HG03469 (cell line): ENCODE measurements around the gene THUMPD1.
"Not testable (repeated sequence)": the region's sequence is repeated elsewhere in the genome, so short reads cannot be mapped to it uniquely, and the experiment has no call there.

Source experiments
- ATAC-seq: cut with Tn5 transposase; IDR thresholded peaks from one replicate; pipeline ENCODE4 v1.9.1; 2021; ENCODE audit warnings: mild to moderate bottlenecking, moderate library complexity, moderate number of reproducible peaks; ENCODE audit not compliant: unreplicated experiment

The THUMPD1 gene

DNA sequence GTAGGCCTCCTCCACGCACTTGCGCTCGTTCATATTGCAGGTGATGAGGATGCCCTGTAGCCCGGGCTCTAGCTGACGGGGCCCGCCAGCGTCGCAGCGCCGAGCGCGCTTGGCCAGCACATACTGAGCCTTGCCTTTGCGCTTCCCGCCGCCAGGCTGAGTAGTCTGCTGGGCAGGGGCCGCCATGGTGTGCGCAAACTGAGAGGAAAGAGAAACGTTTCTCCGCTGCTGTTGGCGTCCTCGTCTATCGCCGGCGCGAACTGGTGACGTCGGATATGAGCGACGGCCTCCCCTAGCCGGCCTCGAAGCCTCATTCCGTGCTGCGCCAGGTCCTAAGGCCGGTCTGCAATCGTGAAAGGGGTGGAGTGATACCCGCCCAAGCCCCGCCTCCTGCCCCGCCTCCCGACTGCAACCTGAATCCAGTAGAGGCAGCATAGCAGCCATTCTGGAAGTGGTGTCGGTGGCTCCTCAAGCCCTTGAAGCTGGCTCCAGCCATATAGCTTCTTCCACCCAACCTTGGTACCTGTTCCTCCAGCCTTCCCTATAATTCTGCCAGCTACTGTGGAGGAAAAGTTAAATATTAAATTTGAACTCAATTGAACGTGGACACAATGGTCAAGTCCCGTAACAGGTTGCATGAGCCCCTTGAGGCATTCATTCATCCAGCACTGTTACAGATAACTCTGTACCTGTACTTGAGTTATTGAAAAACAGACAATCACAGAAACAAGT, at the start of gene THUMPD1:
THUMPD1 (minus strand) TSS at position 265 of the 732 bp plus-strand sequence; CDS start at position 186, 79 bp downstream.
- ATAC-seq, result peak; percentile 58

DNA sequence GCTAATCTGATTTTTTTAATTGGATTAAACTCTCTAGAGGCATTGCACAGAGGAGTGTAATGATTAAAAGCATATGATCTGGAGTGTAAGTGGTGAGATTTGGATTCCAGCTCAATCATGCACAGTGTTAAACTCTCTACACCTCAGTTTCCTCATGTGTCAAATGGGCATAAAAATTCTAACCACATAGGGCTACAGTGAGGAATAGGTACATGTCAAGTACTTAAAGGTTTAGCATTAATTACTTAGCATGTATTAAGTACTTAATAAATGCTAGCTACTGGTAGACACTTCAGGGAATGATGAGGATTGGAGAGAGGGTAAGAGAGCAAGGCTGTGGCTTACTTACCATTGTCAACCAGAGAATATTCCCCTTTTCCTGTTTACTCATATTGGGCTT, 47.5 kb upstream of the THUMPD1 start:
- ATAC-seq, result no peak

DNA sequence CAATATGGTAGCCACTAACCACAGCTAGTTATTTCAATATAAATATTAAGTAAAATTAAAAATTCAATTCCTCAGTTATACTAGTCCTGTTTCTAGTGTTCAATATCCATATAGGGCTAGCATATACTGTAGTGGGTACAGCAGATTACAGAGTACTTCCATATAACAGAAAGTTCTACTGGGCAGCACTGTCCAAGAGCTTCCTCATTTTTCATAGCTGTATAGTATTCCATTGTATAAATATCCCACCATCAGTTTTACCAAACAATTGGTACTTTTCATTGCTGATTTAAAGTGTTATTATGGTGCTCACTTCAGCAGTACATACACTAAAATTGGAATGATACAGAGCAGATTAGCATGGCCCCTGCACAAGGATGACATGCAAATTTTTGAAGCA, 42.6 kb upstream of the THUMPD1 start:
- no peak for ATAC-seq

DNA sequence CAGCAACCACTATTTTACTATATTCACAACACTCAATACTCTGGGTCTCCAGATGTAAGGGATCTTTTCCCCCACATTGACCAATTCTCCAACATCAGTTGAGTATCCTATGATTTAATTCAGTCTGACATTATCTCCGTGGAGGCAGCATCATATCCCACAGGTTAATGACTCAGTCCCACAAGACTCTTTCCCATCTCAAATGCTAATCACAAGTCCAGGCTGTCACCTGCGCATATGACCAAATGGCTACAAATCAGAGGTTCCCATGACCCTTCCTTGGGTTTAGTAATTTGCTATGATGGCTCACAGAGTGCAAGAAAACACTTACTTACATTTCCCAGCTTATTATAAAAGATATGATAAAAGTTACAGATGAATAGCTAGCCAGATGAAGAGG, 40.9 kb upstream of the THUMPD1 start:
- ATAC-seq, result no peak

DNA sequence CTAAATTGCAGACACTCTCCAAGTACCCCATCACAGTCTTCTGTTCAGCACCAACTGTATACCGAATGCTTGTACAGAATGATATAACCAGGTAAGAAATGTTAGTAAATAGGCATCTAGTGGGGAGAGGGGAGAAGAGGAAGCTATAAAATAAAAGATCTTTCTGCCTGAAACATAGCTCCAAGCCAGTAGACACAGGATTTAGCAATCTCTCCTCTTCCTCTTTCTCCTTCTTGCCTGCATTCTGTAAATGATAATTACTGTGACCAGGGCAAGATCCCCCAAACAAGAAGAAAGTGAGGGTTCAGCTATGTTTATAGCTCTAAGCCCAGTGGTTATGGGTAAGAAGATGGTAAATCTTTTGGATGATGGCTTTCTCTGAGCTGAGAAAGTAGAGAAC, 40.1 kb upstream of the THUMPD1 start:
- ATAC-seq, result no peak

DNA sequence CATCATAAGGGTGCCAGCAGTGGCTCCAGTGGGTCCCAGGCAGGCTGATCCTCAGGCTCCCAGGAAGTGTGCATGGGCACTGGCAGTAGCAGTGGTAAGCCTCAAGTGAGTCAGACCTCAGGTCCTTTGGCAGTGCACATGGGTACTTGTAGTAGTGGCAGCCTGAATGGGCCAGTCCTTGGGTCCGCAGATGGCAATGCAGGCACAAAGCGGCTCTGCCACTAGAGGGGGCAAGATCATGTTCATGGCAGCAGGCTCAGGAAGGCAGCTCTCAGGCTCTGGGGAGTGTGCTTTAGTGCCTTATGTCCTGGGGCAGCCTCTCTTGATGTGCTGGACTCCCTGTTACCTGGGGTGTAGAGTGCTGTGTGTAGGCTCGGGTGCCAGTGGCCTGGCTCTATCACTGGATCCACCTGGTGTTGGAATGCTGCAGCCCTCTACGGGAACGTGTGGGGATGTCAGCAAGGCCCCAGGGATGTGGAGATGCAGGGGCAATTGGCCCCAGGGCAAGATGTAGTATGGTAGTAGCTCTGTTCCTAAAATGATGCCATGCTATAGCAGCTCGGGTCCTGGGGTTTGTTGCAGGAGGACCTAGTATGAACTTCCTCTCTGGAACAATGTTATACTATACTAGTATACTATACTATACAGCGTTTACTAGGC, 33.2 kb upstream of the THUMPD1 start:
- no peak for ATAC-seq

DNA sequence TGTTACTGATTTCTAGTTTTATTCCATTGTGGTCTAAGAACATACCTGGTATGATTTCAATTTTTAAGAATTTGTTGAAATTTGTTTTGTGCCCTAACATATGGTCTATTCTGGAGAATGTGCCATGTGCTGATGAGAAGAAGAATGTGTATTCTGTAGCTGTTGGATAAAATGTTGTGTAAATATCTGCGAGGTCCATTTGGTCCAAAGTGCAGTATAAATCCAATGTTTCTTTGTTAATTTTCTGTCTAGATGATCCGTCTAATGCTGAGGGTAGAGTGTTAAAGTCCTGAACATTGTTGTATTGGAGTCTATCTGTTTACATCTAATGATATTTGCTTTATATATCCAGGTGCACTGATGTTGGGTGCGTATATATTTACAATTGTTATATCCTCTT, 32.1 kb upstream of the THUMPD1 start:
- ATAC-seq, result no peak

GRCh38 chr16:20768818-20769217, 27.2 kb upstream of the THUMPD1 start:
- ATAC-seq, result no peak

DNA sequence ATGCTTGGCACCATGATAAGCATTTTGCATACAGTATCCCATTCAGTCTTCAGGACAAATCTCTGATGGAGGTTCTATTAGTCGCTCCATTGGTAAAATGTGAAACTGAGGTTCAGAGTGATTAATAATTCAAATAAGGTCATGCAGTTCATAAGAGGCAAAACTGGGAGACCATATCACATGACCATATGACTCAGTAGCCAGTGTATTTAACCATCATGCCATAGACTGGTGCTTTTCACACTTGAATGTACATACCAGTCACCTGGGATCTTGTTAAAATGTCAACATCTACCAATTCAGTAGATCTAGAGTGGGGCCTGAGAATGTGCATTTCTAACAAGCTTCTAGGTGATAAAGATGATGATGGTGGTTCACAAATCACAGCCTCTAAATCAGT, 26.5 kb upstream of the THUMPD1 start:
- ATAC-seq, result no peak

GRCh38 chr16:20767577-20767976, 26.0 kb upstream of the THUMPD1 start:
- ATAC-seq, result no peak

DNA sequence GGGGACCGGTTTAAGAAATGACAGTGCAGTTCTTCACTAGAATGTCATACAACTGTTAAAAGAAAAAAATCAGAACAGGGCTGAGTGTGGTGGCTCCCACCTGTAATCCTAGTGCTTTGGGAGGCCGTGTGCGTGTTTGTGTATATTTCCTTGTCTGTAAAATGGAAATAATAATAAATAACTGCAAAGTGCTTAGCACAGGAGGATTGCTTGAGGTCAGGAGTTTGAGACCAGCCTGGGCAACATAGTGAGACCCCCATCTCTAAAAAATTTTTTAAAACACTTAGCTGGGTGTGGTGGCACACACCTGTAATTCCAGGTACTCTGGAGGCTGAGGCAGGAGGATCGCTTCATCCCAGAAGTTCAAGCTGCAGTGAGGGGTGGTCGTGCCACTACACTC, 24.7 kb upstream of the THUMPD1 start:
- ATAC-seq, result no peak

GRCh38 chr16:20765732-20766131, 24.1 kb upstream of the THUMPD1 start:
- ATAC-seq, result no peak

DNA sequence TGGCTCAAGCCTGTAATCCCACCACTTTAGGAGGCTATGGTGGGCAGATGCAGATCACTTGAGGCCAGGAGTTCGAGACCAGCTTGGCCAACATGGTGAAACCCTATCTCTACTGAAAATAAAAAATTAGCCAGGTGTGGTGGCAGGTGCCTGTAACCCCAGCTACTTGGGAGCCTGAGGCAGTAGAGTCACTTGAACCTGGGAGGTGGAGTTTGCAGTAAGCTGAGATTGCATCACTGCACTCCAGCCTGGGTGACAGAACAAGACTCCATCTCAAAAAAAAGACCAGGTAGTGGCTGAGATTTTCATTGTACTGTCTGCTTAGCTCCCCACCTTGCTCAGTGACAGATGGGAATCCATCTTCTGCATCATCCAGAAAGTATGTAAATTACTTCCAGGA, 22.8 kb upstream of the THUMPD1 start:
- ATAC-seq, result not testable (repeated sequence)

- ATAC-seq, result peak; percentile 96
Measured at GRCh38 chr16:20763461-20764232, 22.0 kb upstream of the THUMPD1 start, which contains the start of gene ACSM3. TSS of gene ACSM3 (plus strand) at chr16:20764014. CDS start at chr16:20770035, 6,021 bp downstream.

GRCh38 chr16:20762404-20763123, 20.9 kb upstream of the THUMPD1 start:
- no peak for ATAC-seq

GRCh38 chr16:20761175-20761574, 19.6 kb upstream of the THUMPD1 start:
- ATAC-seq, result no peak

- no peak for ATAC-seq
Measured at GRCh38 chr16:20760346-20760745, 18.7 kb upstream of the THUMPD1 start.

DNA sequence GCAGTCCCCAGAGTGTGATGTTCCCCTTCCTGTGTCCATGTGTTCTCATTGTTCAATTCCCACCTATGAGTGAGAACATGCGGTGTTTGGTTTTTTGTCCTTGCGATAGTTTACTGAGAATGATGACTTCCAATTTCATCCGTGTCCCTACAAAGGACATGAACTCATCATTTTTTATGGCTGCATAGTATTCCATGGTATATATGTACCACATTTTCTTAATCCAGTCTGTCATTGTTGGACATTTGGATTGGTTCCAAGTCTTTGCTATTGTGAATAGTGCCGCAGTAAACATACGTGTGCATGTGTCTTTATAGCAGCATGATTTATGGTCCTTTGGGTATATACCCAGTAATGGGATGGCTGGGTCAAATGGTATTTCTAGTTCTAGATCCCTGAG, 14.2 kb upstream of the THUMPD1 start:
- ATAC-seq, result not testable (repeated sequence)

GRCh38 chr16:20755238-20755637, 13.6 kb upstream of the THUMPD1 start:
- no peak for ATAC-seq

- no peak for ATAC-seq
Measured at GRCh38 chr16:20753727-20754126, 12.1 kb upstream of the THUMPD1 start.

- ATAC-seq, result no peak
Measured at GRCh38 chr16:20750558-20750957, 8.9 kb upstream of the THUMPD1 start.
